Activated T-cell treated with anti-CD3 and anti-CD28 coated beads, Interleukin-2, amount 50 U/mL, for 72 hours (primary cell): ENCODE results near the gene CCDC106. TPM values are rescaled to one million over a fixed set of nuclear protein-coding genes. Genes with fewer than 3 reads are reported as not detected.

Source experiments
- ATAC-seq, 2 donors: fragments of 150-1000 bp; cut with Tn5 transposase; replicated peaks in 1 of 2; 2 replicates each; pipeline ENCODE4 v1.10.0; 2021; ENCODE audit warnings: moderate library complexity in 2 of 2, mild to moderate bottlenecking in 1 of 2
- DNase-seq, 2 donors: peaks; one replicate each; pipeline ENCODE4 v3.0.0; 2021 to 2022; ENCODE audit warnings: mixed read lengths in 1 of 2
- H3K27ac Mint-ChIP-seq: one replicate; pipeline ENCODE4 v1.8.0; 2022; ENCODE audit warnings: mild to moderate bottlenecking, moderate library complexity, mixed read lengths
- H3K27me3 Mint-ChIP-seq: one replicate; pipeline ENCODE4 v1.8.0; 2022; ENCODE audit warnings: low read depth, mixed read lengths
- H3K36me3 Mint-ChIP-seq, 2 donors: one replicate each; pipeline ENCODE4 v1.8.0; 2022; ENCODE audit warnings: mixed read lengths in 2 of 2, mild to moderate bottlenecking in 1 of 2; ENCODE audit not compliant: insufficient read depth in 2 of 2
- H3K4me1 Mint-ChIP-seq: one replicate; pipeline ENCODE4 v1.8.0; 2022; ENCODE audit warnings: low read depth, mixed read lengths
- H3K4me3 Mint-ChIP-seq, 2 donors: one replicate each; pipeline ENCODE4 v1.8.0; 2022; ENCODE audit warnings: mild to moderate bottlenecking in 2 of 2, mixed read lengths in 2 of 2, moderate library complexity in 2 of 2
- H3K9me3 Mint-ChIP-seq, 2 donors: one replicate each; pipeline ENCODE4 v1.8.0; 2022; ENCODE audit warnings: mixed read lengths in 2 of 2
- total RNA-seq, 2 donors: library from RNA; stranded (reverse); gene quantifications; one replicate each; pipeline ENCODE4 v1.2.3, GENCODE V29; 2022

The CCDC106 gene
- total RNA-seq, 2 donors from 2014 or later = 13.8 to 21.7 TPM

DNA sequence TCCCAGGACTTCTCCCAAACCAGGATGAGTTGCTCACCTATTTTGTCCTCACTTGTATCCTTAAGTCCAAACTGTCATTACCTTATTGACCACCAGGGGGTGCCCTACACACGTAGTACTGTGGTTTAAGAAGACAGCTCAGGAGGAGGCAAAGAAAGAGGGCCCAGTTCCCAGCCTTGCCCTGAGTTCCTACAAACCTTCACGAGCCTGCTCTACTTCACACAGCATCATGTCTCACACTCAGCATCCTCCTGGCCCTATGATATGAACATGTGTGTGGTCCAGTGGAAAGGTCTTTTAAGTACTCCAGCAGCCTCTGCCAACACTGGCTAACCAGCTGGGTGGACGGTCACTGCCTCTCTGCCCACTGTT is 15.6 kb upstream of the CCDC106 start:
- peak overlapping the region; percentile 15 to 54 for H3K4me3 Mint-ChIP-seq
- no peaks in the 10 kb centered on the region for H3K9me3 Mint-ChIP-seq
- H3K36me3 Mint-ChIP-seq = peaks cover 7 to 10% of the 10 kb centered on the region in 2 donors
- peak; percentile 91 to 94 for DNase-seq
- H3K27ac Mint-ChIP-seq = no peak overlapping the region
- peaks cover 52% of the 10 kb centered on the region for H3K4me1 Mint-ChIP-seq
- ATAC-seq = peak; percentile 38 to 41
- peaks cover 6% of the 10 kb centered on the region for H3K27me3 Mint-ChIP-seq

- no peak for ATAC-seq
- Mint-ChIP-seq H3K27me3 (no peaks in the 10 kb centered on the region), H3K27ac (no peak overlapping the region)
These were observed 14.2 kb upstream of the CCDC106 start for GRCh38 chr19:55633861-55634260.

DNA sequence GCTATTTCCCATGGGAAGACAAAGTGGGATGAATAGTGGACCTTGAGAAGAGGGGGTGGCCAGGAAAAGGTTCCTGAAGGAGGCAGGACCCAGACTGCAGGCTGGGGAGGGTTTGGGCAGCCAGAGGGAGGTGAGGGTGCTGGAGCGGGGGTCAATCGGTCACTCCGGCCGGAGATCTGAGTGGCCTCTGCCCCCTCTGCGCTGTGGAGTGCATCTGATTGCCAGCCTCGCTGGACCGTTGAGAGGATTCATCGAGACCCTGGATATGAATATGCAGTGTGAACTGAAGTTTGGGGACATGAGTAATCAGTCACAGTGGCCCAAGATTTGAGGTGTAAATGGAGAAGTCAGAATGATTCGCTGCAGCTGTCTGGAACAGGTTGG is 12.7 kb upstream of the CCDC106 start:
- Mint-ChIP-seq H3K4me1 (peaks cover 78% of the 10 kb centered on the region), H3K27me3 (no peaks in the 10 kb centered on the region), H3K4me3 (peak overlapping the region; percentile 95 to 99), H3K36me3 (peaks cover 12 to 13% of the 10 kb centered on the region in 2 donors), H3K9me3 (peaks cover 0 to 2% of the 10 kb centered on the region in 2 donors), H3K27ac (peak overlapping the region; percentile 100)
- ATAC-seq = peak; percentile 10 to 41
- peak in 1 of 2 donors; percentile 21 for DNase-seq

More at GRCh38 chr19:55633861-55634260, 14.2 kb upstream of the CCDC106 start:
- no peaks in the 10 kb centered on the region for H3K9me3 Mint-ChIP-seq
- DNase-seq = no peak
- H3K36me3 Mint-ChIP-seq = peaks cover 10% of the 10 kb centered on the region in 2 donors
- H3K4me3 Mint-ChIP-seq = peak overlapping the region; percentile 95 to 99
- peaks cover 64% of the 10 kb centered on the region for H3K4me1 Mint-ChIP-seq

GRCh38 chr19:55635856-55636440 is 12.1 kb upstream of the CCDC106 start:
- Mint-ChIP-seq H3K9me3 (peaks cover 0 to 2% of the 10 kb centered on the region in 2 donors), H3K4me3 (peak overlapping the region; percentile 95 to 99), H3K27me3 (no peaks in the 10 kb centered on the region), H3K36me3 (peaks cover 12 to 13% of the 10 kb centered on the region in 2 donors), H3K27ac (peak overlapping the region; percentile 100), H3K4me1 (peaks cover 81% of the 10 kb centered on the region)
- ATAC-seq (no peak), DNase-seq (no peak)

- no peaks in the 10 kb centered on the region for H3K27me3 Mint-ChIP-seq
- H3K27ac Mint-ChIP-seq = peak overlapping the region; percentile 100
- peaks cover 13 to 14% of the 10 kb centered on the region in 2 donors for H3K36me3 Mint-ChIP-seq
- DNase-seq = no peak
- ATAC-seq = no peak
- peaks cover 0 to 2% of the 10 kb centered on the region in 2 donors for H3K9me3 Mint-ChIP-seq
- peak overlapping the region; percentile 95 to 99 for H3K4me3 Mint-ChIP-seq
- peaks cover 76% of the 10 kb centered on the region for H3K4me1 Mint-ChIP-seq
These were observed 11.3 kb upstream of the CCDC106 start for GRCh38 chr19:55636723-55637122.

DNA sequence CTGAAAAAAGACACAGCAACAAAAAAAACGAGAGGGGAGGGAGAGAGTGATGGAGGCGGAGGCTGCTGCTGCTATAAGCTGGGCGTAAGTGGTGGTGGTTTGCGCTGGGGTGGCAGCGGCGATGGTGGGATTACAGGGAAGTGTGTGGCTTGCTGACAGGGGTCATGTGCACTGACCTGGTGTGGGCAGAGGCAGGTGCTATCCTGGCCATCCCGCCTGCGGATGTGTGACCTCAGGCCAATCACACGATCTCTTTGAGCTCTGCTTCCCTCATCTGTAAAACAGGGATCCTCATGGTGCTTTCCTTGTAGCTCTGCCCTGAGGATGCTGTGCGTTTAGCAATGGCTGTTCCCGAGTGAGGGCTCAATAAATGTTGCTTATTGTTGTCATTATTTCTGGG is 10.5 kb upstream of the CCDC106 start:
- no peak for ATAC-seq
- H3K27me3 Mint-ChIP-seq = no peaks in the 10 kb centered on the region
- peak overlapping the region; percentile 58 for H3K27ac Mint-ChIP-seq
- DNase-seq = no peak
- H3K4me3 Mint-ChIP-seq = peak overlapping the region; percentile 37 to 95
- peaks cover 0 to 2% of the 10 kb centered on the region in 2 donors for H3K9me3 Mint-ChIP-seq
- peaks cover 72% of the 10 kb centered on the region for H3K4me1 Mint-ChIP-seq
- peaks cover 14 to 18% of the 10 kb centered on the region in 2 donors for H3K36me3 Mint-ChIP-seq

DNA sequence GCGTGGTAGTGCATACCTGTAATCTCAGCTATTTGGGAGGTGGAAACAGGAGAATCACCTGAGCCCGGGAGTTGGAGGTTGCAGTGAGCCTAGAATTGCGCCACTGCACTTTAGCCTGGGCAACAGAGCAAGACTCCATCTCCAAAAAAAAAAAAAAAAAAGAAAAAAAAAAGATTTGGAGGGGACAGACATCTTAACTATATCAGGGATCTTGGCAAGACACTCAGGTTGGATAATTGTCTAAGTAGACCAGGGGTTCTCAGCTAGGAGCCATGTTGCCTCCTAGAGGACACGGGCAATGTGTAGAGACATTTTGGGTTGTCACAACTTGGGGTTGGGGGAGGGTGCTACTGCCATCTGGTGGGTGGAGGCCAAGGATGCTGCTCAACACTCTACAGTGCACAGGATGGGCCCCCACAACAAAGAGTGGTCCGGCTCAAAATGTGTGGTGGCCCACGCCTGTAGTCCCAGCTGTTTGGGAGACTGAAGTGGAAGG is 9.1 kb upstream of the CCDC106 start:
- Mint-ChIP-seq H3K4me3 (peak overlapping the region; percentile 38 to 68), H3K9me3 (peaks cover 0 to 2% of the 10 kb centered on the region in 2 donors), H3K36me3 (peaks cover 17 to 22% of the 10 kb centered on the region in 2 donors), H3K27me3 (no peaks in the 10 kb centered on the region), H3K4me1 (peaks cover 75% of the 10 kb centered on the region), H3K27ac (peak overlapping the region; percentile 43)
- no peak for ATAC-seq
- peak; percentile 67 to 77 for DNase-seq

DNA sequence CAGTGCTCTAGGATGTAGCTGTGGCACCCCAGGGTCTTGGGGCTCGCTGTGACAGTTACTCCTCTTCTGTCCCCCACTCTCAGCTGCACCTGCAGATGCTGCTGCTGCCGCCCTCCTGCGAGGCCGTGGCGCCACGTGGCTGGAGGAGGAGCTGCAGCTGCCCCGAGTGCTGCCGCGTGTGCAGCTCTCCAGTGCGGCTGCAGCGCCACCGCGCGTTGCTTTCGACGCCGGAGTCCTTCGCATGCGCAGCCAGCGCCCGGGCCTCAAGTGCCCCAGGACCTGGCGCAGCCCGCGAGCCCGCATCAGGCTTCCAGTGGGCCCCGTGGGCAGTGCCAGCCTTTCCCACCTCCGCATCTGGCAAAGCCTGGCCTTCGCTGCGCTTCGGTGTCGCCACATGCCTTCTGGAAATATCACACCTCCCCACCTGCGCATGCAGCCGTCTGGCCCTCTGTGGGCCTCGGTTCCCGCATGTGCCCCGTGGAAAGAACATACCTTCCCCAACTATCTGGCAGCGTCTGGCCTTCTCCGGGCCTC is 7.9 kb upstream of the CCDC106 start:
- Mint-ChIP-seq H3K4me1 (peaks cover 76% of the 10 kb centered on the region), H3K9me3 (peaks cover 0 to 2% of the 10 kb centered on the region in 2 donors), H3K27ac (peak overlapping the region; percentile 31), H3K27me3 (no peaks in the 10 kb centered on the region), H3K4me3 (peak overlapping the region; percentile 76 to 79), H3K36me3 (peaks cover 12 to 17% of the 10 kb centered on the region in 2 donors)
- peak; percentile 77 to 88 for DNase-seq
- peak; percentile 37 to 52 for ATAC-seq

GRCh38 chr19:55640577-55641425 is 7.2 kb upstream of the CCDC106 start, which contains the start of gene ZNF580:
Gene ZNF580 (plus strand): TSS chr19:55641002. CDS start chr19:55642509, 1,507 bp downstream.
- H3K27me3 Mint-ChIP-seq = no peaks in the 10 kb centered on the region
- peak within 1 kb of the TSS; percentile 89 to 96 for H3K4me3 Mint-ChIP-seq

DNA sequence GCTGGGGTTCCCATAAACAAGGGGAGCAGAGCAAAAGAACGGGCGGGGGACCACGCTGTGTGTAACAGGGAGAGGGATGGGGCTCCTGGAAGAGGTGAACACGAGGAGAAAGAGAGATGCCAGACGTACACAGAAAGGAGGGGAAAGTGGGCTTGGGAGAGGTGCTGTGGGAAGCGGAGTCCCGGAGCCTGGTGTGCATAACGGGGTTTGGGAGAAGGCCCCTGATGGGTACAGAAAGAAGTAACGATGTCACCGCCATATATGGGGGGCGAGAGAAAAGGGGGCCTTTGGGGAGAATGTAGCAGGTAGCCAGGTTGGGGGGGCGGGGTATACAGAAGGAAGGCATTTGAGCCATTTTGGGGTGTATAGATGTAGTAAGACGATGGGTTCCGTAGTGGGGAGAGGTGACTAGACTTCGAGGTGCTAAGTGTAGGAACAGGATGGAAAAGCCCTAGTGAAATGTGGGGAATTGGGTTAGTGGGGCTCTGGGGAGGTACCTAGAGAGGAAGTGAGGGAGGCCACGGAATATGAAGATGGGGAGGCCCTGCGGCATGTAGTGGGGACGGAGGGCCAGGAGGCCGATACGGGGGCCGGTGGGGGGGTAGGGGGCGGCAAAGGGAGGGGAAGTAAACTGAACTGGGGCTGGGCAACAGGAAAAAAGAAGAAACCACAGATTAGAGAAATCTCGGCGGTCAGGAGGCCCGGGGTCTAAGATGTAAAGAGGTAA is 6.4 kb upstream of the CCDC106 start:
- peaks cover 74% of the 10 kb centered on the region for H3K4me1 Mint-ChIP-seq
- H3K27ac Mint-ChIP-seq = peak overlapping the region; percentile 82
- no peaks in the 10 kb centered on the region for H3K27me3 Mint-ChIP-seq
- peaks cover 0 to 2% of the 10 kb centered on the region in 2 donors for H3K9me3 Mint-ChIP-seq
- DNase-seq (peak in 1 of 2 donors; percentile 25), ATAC-seq (no peak)
- peaks cover 7 to 20% of the 10 kb centered on the region in 2 donors for H3K36me3 Mint-ChIP-seq
- H3K4me3 Mint-ChIP-seq = peak overlapping the region; percentile 89 to 96

More at GRCh38 chr19:55640577-55641425, 7.2 kb upstream of the CCDC106 start, which contains the start of gene ZNF580:
- Mint-ChIP-seq H3K4me1 (peaks cover 76% of the 10 kb centered on the region), H3K36me3 (peaks cover 7 to 18% of the 10 kb centered on the region in 2 donors), H3K9me3 (peaks cover 0 to 2% of the 10 kb centered on the region in 2 donors), H3K27ac (peak within 1 kb of the TSS; percentile 82)
- DNase-seq = peak; percentile 72 to 78
- ATAC-seq = peak; percentile 44 to 59

DNA sequence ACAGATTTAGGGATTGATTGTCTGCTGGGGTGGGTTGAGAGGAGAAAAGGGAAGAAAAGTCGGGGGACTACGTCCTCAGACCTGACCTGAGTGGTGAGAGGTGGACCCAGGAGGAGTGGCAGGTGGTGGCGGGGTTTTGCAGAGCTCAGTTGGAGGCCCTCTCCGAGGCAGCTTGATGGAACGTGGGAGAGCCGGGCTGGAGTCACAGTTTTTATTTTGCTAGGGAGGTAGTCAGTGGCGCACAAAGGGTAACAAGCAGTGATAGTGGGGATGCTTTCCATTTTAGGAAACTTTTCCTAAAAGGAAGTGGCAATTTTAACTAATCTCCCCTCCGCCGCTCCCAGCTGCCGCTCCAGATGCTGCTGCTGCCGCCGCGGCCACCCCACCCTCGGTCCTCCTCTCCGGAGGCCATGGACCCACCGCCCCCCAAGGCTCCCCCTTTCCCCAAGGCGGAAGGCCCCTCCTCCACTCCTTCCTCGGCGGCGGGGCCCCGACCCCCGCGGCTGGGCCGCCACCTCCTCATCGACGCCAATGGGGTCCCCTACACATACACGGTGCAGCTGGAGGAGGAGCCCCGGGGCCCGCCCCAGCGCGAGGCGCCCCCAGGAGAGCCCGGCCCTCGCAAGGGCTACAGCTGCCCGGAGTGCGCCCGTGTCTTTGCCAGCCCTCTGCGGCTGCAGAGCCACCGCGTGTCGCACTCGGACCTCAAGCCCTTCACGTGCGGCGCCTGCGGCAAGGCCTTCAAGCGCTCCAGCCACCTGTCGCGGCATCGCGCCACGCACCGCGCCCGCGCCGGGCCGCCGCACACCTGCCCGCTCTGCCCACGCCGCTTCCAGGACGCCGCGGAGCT is 5.6 kb upstream of the CCDC106 start:
- Mint-ChIP-seq H3K27ac (peak overlapping the region; percentile 90), H3K36me3 (peaks cover 7 to 22% of the 10 kb centered on the region in 2 donors), H3K4me1 (peaks cover 74% of the 10 kb centered on the region), H3K27me3 (no peaks in the 10 kb centered on the region), H3K4me3 (peak overlapping the region; percentile 89 to 96), H3K9me3 (peaks cover 0 to 2% of the 10 kb centered on the region in 2 donors)
- ATAC-seq (peak in 1 of 2 donors; percentile 10), DNase-seq (peak in 1 of 2 donors; percentile 49)
